Measurements from ENCODE around the gene ECE1. TPM values are rescaled to one million over a fixed set of nuclear protein-coding genes. Genes with fewer than 3 reads are reported as not detected.

ECE1 gene
- total and polyA plus RNA-seq, 2 donors (not counting 3 experiments of a cell fraction or from before 2014, with no cell fraction given) = 437 to 562 TPM

- Histone ChIP-seq H3K4me1 (ENCODE audit: control insufficient read depth, extremely low read depth, insufficient read depth, low read length) (peaks cover 77% of the 10 kb centered on the region), H3K27ac (ENCODE audit: insufficient read depth, low read depth, low read length) (peak overlapping the region; percentile 60), H3K9me3 (replicated peaks; ENCODE audit: control insufficient read depth, insufficient read depth, low read length) (no peaks in the 10 kb centered on the region), H3K79me2 (ENCODE audit: control insufficient read depth, insufficient read depth, low read length) (peaks cover 76% of the 10 kb centered on the region), H3K36me3 (ENCODE audit: control insufficient read depth in 2 of 2, extremely low read depth in 1 of 2, insufficient read depth in 2 of 2, low read length in 2 of 2) (peaks cover 23 to 46% of the 10 kb centered on the region in 2 experiments), H3K27me3 (ENCODE audit: control insufficient read depth in 2 of 2, insufficient read depth in 2 of 2, low read length in 2 of 2) (no peaks in the 10 kb centered on the region), H3K9ac (replicated peaks; ENCODE audit: extremely low read depth, insufficient read depth, low read length) (no peak overlapping the region), H2AFZ (ENCODE audit: low read depth, low read length) (no peak overlapping the region), H3K9me1 (replicated peaks; ENCODE audit: control insufficient read depth, extremely low read depth, insufficient read depth, low read length) (no peaks in the 10 kb centered on the region), H3K4me2 (ENCODE audit: insufficient read depth, low read length) (no peak overlapping the region), H4K20me1 (replicated peaks; ENCODE audit: control insufficient read depth, extremely low read depth, insufficient read depth, low read length) (no peaks in the 10 kb centered on the region), H3K4me3 (replicated peaks in 1 of 3; ENCODE audit: insufficient read depth in 1 of 3, low read depth in 1 of 3, low read length in 3 of 3) (no peak overlapping the region)
- peak; percentile 39 for DNase-seq (ENCODE audit: low read depth, low spot score)
- ChIA-PET POLR2A (no interaction called here), CTCF (interaction anchor here (0.9 to 5.2 kb wide), 4 partner anchors 11 to 103 kb away, joined by 3 to 58 read pairs (median 4); no protein-coding TSS in a partner anchor)
- dilution Hi-C loops (cut with MboI; ENCODE audit: extremely low pct_ligation_motif_present, low sequenced_read_pairs) = no loop called here
- intact Hi-C loops (cut with micrococcal nuclease) = no loop called here
- TF ChIP-seq POLR2A (IDR thresholded peaks at IDR 0.05; ENCODE audit: low read depth, low read length) (no peak), MAX (IDR thresholded peaks at IDR 0.05; ENCODE audit: insufficient read depth, insufficient read length) (no peak), POLR2AphosphoS5 (IDR thresholded peaks at IDR 0.05; ENCODE audit: insufficient read depth, low read depth, low read length) (no peak), JUN (IDR thresholded peaks at IDR 0.05; ENCODE audit: borderline replicate concordance, insufficient read depth, insufficient read length, low read depth) (no peak), CTCF (IDR thresholded peaks at IDR 0.05; ENCODE audit: extremely low read depth in 1 of 2, insufficient read depth in 1 of 2, low read depth in 1 of 2, low read length in 2 of 2) (no peak), FOS (IDR thresholded peaks at IDR 0.05; ENCODE audit: borderline replicate concordance, insufficient read depth, low read length) (no peak), EZH2 (IDR thresholded peaks at IDR 0.05; ENCODE audit: borderline replicate concordance, low read depth, low read length, severe bottlenecking) (no peak), GATA2 (IDR thresholded peaks at IDR 0.05; ENCODE audit: insufficient read depth, insufficient read length, low read depth, low read length) (no peak), MYC (IDR thresholded peaks at IDR 0.05; ENCODE audit: low read depth, low read length) (no peak)
- peak; percentile 26 for FAIRE-seq
- BruUV-seq (replicated peaks) = no TSS peak
Measured at GRCh38 chr1:21266119-21266774, 24.0 kb downstream of the ECE1 start.
